Measurements from ENCODE around the gene CHADL.
"Not testable (repeated sequence)": the region's sequence is repeated elsewhere in the genome, so short reads cannot be mapped to it uniquely, and the experiment has no call there.

CHADL gene

GRCh38 chr22:41181349-41182241, 59.1 kb downstream of the CHADL start:
- DNase-seq: no peak

DNA sequence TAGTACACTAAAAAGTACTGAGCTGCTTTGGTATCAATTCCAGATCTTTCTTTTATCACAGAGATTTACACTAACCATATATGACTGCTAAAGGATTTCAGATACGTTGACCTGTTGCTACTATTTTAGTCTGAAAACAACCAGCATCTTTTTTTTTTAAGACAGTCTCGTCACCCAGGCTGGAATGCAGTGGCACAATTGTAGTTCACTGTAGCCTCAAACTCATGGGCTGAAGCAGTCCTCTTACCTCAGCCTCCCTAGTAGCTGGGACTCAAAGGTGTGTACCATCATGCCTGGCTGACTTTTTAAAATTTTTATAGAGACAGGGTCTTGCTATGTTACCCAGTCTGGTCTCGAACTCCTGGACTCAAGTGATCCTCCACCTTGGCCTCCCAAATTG, 59.8 kb downstream of the CHADL start:
- no peak for DNase-seq

DNA sequence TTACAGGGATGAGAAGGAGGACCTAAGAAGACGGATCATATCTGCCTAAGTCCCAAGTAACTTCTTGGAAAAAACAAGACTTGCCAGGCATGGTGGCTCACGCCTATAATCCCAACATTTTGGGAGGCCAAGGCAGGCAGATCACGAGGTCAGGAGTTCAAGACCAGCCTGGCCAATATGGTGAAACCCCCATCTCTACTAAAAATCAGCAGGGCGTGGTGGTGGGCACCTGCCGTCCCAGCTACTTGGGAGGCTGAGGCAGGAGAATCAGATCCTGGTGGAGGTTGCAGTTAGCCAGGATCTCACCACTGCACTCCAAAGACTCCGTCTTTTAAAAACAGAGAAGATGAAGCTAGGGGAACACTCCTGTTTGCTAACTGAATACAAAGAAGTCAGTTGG, 60.4 kb downstream of the CHADL start:
- DNase-seq: not testable (repeated sequence)

All from cortex of kidney (tissue), 1 donor.